ENCODE measurements around the gene PRELP. TPM values are rescaled to one million over a fixed set of nuclear protein-coding genes. Genes with fewer than 3 reads are reported as not detected.

Gene PRELP
- total and polyA plus RNA-seq, 9 of the 15 experiments (the other 6 are each of a cell fraction or from before 2014, with no cell fraction given): 0.04 TPM; not detected in 8

GRCh38 chr1:203521074-203521794, 45.6 kb downstream of the PRELP start:
- Histone ChIP-seq H3K4me2 (ENCODE audit: insufficient read depth, low read length) (no peak overlapping the region), H2AFZ (ENCODE audit: low read depth, low read length) (no peak overlapping the region), H3K79me2 (ENCODE audit: control insufficient read depth, insufficient read depth, low read length) (no peaks in the 10 kb centered on the region), H3K9me3 (replicated peaks; ENCODE audit: control insufficient read depth, insufficient read depth, low read depth, low read length) (no peaks in the 10 kb centered on the region), H3K27ac (ENCODE audit: extremely low read depth, low read depth, low read length) (no peak overlapping the region), H3K4me1 (replicated peaks in 1 of 2; ENCODE audit: control insufficient read depth in 2 of 2, insufficient read depth in 2 of 2, low read length in 2 of 2) (no peaks in the 10 kb centered on the region; a peak in 1 of 5 replicates), H3K27me3 (ENCODE audit: control insufficient read depth in 2 of 2, insufficient read depth in 2 of 2, low read length in 2 of 2) (peaks cover 54 to 90% of the 10 kb centered on the region in 2 experiments), H3K9me1 (ENCODE audit: control insufficient read depth, insufficient read depth, low read length) (no peaks in the 10 kb centered on the region), H3K36me3 (ENCODE audit: control insufficient read depth, insufficient read depth, low read length) (no peaks in the 10 kb centered on the region), H3K9ac (ENCODE audit: insufficient read depth in 1 of 2, low read depth in 2 of 2, low read length in 2 of 2) (no peak overlapping the region), H4K20me1 (replicated peaks; ENCODE audit: control insufficient read depth, insufficient read depth, low read length) (peaks cover 17% of the 10 kb centered on the region), H3K4me3 (no peak overlapping the region)
- in situ Hi-C loops (cut with MboI): no loop called here
- FAIRE-seq (no peak), DNase-seq (ENCODE audit: extremely low read depth in 1 of 4, low spot score in 3 of 4) (no peak), ATAC-seq (no peak)
- no TSS peak for BruUV-seq (replicated peaks)
- ChIA-PET POLR2A (no interaction called here), CTCF (ENCODE audit: low intra/inter-chr PET ratio) (no interaction called here)
- TF ChIP-seq HDGF (IDR thresholded peaks at IDR 0.05) (no peak), ZNF449 (CRISPR knock-in tag; IDR thresholded peaks at IDR 0.05) (no peak), ILK (tag; IDR thresholded peaks at IDR 0.05; ENCODE audit: borderline replicate concordance, low read depth) (no peak), ZNF717 (CRISPR knock-in tag; IDR thresholded peaks at IDR 0.05) (no peak), ZBTB49 (CRISPR knock-in tag; IDR thresholded peaks at IDR 0.05; ENCODE audit: borderline replicate concordance) (no peak), TEAD2 (tag; IDR thresholded peaks at IDR 0.05) (no peak), FOS (IDR thresholded peaks at IDR 0.05; ENCODE audit: extremely low read depth, insufficient read length) (no peak), MED1 (CRISPR knock-in tag; IDR thresholded peaks at IDR 0.05; ENCODE audit: borderline replicate concordance) (no peak), GTF3C2 (IDR thresholded peaks at IDR 0.05; ENCODE audit: borderline replicate concordance, extremely low read depth, insufficient read length) (no peak)
- intact Hi-C loops (cut with micrococcal nuclease): no loop called here
- 1% methylated on average over 10 of the region's 10 CpGs for WGBS (ENCODE audit: insufficient coverage, low coverage, missing lambda C conversion rate)
